ENCODE results near the gene NOP58.
"Not testable (repeated sequence)": the region's sequence is repeated elsewhere in the genome, so short reads cannot be mapped to it uniquely, and the experiment has no call there.

The NOP58 gene

GRCh38 chr2:202307690-202308089 is 42.1 kb downstream of the NOP58 start:
- DNase-seq: no peak

GRCh38 chr2:202311823-202312388 is 46.3 kb downstream of the NOP58 start:
- DNase-seq: no peak

- DNase-seq: no peak
These were observed 48.6 kb downstream of the NOP58 start for GRCh38 chr2:202314116-202314515.

- DNase-seq: no peak
These were observed 51.7 kb downstream of the NOP58 start for GRCh38 chr2:202317080-202317857.

- not testable (repeated sequence) for DNase-seq
These were observed 54.8 kb downstream of the NOP58 start for GRCh38 chr2:202320362-202320761.

- DNase-seq: no peak
These were observed 56.9 kb downstream of the NOP58 start for GRCh38 chr2:202322435-202322834.

GRCh38 chr2:202327858-202328257 is 62.3 kb downstream of the NOP58 start:
- DNase-seq: no peak

- DNase-seq: no peak
These were observed 70.4 kb downstream of the NOP58 start for GRCh38 chr2:202335791-202336467.

- DNase-seq: no peak
These were observed 71.6 kb downstream of the NOP58 start for GRCh38 chr2:202337151-202337550.

- no peak for DNase-seq
These were observed 72.3 kb downstream of the NOP58 start for GRCh38 chr2:202337706-202338346.

GRCh38 chr2:202339071-202339870 is 73.7 kb downstream of the NOP58 start:
- no peak for DNase-seq

- no peak for DNase-seq
These were observed 78.6 kb downstream of the NOP58 start for GRCh38 chr2:202344178-202344577.

- DNase-seq: no peak
These were observed 80.6 kb downstream of the NOP58 start for GRCh38 chr2:202346180-202346579.
